ENCODE measurements around the gene ACER2.

- TF ChIP-seq CTCF (IDR thresholded peaks at IDR 0.05), result no peak
- no peak for TF ChIP-seq POLR2A (IDR thresholded peaks at IDR 0.05)
Observed at GRCh38 chr9:19456426-19456825, 47.6 kb downstream of the ACER2 start.

Data from lower leg skin (tissue), 3 donors.